Kidney epithelial cell (primary cell): ENCODE measurements around the gene USP1. TPM values are rescaled to one million over a fixed set of nuclear protein-coding genes. Genes with fewer than 3 reads are reported as not detected.

Experiments used
- DNase-seq: peaks from one replicate; pipeline ENCODE4 v3.0.0-alpha.2; 2010; ENCODE audit warnings: low read depth
- H3K27me3 ChIP-seq: 2 replicates; pipeline ENCODE4 v1.6.0; 2011; ENCODE audit warnings: low read length; ENCODE audit not compliant: control insufficient read depth, insufficient read depth
- H3K36me3 ChIP-seq: 2 replicates; pipeline ENCODE4 v1.5.1; 2011; ENCODE audit warnings: low read length; ENCODE audit not compliant: control insufficient read depth, insufficient read depth
- H3K4me3 ChIP-seq: 2 replicates; pipeline ENCODE4 v1.5.1; 2011; ENCODE audit warnings: low read depth, mild to moderate bottlenecking, control low read depth, low read length
- CTCF ChIP-seq: IDR thresholded peaks from 2 replicates; pipeline ENCODE4 v1.5.1; 2011; ENCODE audit warnings: mild to moderate bottlenecking, moderate library complexity, low read length, control low read depth, inconsistent platforms; ENCODE audit not compliant: insufficient read depth, poor library complexity, severe bottlenecking
- total RNA-seq: library from RNA; depleted of rRNA; stranded (reverse); fragments of >200 nt; gene quantifications from 2 replicates; pipeline ENCODE4 v1.2.3, GENCODE V29; 2015

Gene USP1
- total RNA-seq, 1 donor from 2014 or later: 26.4 TPM

DNA sequence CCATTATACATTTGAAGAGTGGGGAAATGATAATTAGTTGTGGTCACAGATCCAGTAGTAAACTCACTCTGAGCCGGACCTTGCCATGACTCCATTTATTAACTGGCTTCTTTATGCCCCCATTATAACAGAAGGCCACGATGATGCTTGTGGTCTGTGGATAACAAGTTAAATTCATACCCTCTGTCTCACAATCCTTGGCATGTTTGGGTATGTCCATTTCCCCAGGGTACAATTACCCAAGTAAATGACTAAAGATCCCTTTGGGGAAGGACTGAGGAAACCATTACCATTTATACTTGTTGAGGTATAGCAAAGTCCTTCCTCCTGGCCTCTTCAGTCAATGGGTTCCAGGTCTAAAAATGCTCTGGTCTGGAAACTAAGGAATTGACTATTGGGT lies 7.3 kb upstream of the USP1 start:
- Histone ChIP-seq H3K27me3 (no peaks in the 10 kb centered on the region), H3K4me3 (no peak overlapping the region), H3K36me3 (no peaks in the 10 kb centered on the region)
- no peak for TF ChIP-seq CTCF
- DNase-seq: no peak

DNA sequence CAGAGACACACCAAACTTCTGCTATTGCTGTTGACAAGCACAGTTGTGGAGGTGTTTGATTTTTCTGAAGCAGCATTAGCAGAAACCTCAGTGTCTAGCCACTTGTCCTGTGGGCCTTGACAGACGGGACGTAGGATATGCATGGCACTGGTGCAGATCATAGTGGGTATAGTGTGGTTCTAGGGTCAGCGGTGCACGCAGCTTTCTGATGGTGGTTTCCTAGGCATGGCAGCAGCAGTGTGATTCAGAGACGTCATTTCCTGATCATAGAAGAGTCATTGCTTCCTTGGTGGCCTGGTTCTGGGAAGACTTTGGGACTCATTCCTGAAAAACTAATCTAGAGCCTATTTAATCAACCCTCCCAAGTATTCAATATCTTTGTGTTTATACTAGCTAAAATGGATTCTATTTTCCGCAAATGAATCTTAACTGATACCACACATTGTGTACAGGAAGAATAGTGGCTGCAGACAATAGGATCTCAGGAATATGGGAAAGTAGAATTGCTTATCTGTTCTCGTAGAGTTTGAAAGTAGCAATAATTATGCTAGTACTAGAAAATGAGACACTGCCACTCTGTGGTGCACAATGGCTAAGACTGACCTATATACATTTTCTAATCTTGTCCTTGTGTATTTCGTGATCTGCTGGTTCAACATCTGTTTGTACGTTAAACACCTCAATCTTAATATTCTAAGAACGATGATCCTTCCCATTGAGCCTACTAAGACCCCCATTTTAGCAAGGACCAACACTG lies 2.8 kb upstream of the USP1 start:
- no peaks in the 10 kb centered on the region for H3K27me3 ChIP-seq
- H3K36me3 ChIP-seq: no peaks in the 10 kb centered on the region
- TF ChIP-seq CTCF: peak; percentile 10
- DNase-seq: no peak
- no peak overlapping the region for H3K4me3 ChIP-seq

DNA sequence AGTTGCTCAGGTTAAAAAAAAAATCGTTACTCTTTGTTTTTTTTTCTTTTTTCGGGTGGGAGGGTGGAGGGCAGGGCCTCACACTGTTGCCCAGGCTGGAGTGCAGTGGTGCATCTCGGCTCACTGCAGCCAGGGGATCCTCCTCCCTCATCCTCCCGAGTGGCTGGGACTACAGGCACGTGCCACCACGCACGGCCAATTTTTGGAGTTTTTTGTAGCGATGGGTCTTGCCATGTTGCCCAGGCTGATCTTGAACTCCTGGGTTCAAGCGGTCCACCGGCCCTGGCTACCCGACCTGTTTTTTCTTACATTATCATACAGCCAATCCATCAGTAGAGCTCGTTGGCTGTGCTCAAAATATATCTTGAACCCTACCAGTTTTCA lies 2.2 kb upstream of the USP1 start:
- no peak overlapping the region for H3K4me3 ChIP-seq
- TF ChIP-seq CTCF: no peak
- no peak for DNase-seq
- H3K36me3 ChIP-seq: no peaks in the 10 kb centered on the region
- no peaks in the 10 kb centered on the region for H3K27me3 ChIP-seq

DNA sequence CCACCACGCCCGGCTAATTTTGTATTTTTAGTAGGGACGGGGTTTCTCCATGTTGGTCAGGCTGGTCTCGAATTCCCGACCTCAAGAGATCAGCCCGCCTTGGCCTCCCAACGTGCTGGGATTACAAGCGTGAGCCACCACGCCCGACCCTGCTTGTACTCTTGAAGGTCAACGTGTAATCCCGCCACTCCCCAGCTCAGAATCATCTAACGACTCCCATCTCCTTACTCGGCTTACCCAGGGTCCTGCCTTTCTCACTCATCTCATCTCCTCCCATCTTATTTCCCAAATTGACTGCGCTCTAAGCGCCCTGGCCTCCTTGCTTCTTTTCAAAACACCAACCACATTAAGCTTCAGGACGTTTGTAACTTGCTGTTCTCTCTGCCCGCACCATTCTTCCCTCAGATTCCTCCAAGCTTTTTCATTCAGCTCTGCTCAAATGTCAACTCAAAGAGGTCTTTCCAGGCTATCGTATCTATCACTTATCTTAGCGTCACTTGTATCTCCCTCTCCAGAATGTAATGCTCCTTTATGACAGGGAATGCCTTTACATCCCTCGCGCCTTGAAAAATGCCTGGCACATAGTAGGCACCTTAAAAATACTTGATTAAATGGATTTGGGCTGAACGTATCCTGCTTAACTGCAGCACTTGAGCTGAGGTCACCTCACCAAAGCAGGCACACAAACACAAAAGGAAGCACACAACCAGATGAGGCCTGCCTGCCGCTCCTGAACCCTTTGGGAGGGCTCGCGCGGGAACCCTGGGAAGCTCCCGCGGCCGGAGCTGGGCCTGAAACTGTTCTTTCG lies 1.4 kb upstream of the USP1 start:
- peak overlapping the region; percentile 58 for H3K4me3 ChIP-seq
- DNase-seq: no peak
- H3K36me3 ChIP-seq: no peaks in the 10 kb centered on the region
- no peak for TF ChIP-seq CTCF
- H3K27me3 ChIP-seq: no peaks in the 10 kb centered on the region

DNA sequence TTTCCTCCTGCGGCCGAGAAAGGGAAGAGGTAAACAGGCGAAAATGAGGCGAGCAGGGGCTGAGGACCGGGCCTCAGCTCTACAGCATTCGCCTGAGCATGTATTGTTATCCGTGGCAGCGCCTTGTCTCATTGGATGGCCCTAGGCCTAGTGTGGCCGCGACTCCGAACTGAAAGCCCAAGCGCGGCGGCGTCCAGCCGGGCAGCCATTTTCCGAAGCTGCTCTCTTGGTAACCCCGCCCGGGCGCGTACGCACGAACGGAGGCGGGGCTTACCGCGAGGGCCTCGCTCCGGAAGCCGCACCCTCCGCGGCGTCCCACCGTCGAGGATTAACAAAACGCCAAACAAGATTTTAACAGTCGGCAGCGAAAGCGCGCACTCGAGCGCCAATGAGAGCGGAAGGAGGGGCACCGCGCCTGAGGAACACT lies 797 bp upstream of the USP1 start:
- TF ChIP-seq CTCF: no peak
- no peak for DNase-seq
- Histone ChIP-seq H3K36me3 (no peaks in the 10 kb centered on the region), H3K4me3 (peak overlapping the region; percentile 58), H3K27me3 (no peaks in the 10 kb centered on the region)
